T-helper 2 cell treated with Interferon-gamma antibody and Interleukin-4, amounts not matched to agents 5 μg/mL and 100 μg/mL, for 36 hours (primary cell): Measurements from ENCODE around the gene PTPRO.

Source experiments
- DNase-seq: peaks from one replicate; pipeline ENCODE4 v3.0.0; 2021; ENCODE audit warnings: low spot score
- H3K27ac Mint-ChIP-seq: one replicate; pipeline ENCODE4 v1.8.0; 2021; ENCODE audit warnings: mild to moderate bottlenecking, mixed read lengths
- H3K27me3 Mint-ChIP-seq: one replicate; pipeline ENCODE4 v1.8.0; 2021; ENCODE audit warnings: low read depth, mixed read lengths
- H3K36me3 Mint-ChIP-seq: one replicate; pipeline ENCODE4 v1.8.0; 2021; ENCODE audit warnings: low read depth, mixed read lengths
- H3K4me1 Mint-ChIP-seq: one replicate; pipeline ENCODE4 v1.8.0; 2021; ENCODE audit warnings: low read depth, mixed read lengths
- H3K4me3 Mint-ChIP-seq: one replicate; pipeline ENCODE4 v1.8.0; 2022; ENCODE audit warnings: mild to moderate bottlenecking, moderate library complexity, mixed read lengths
- H3K9me3 Mint-ChIP-seq: one replicate; pipeline ENCODE4 v1.8.0; 2021; ENCODE audit warnings: mixed read lengths

Gene PTPRO

GRCh38 chr12:15322164-15323061, at the start of gene PTPRO:
PTPRO (plus strand) TSS chr12:15322508.
- Mint-ChIP-seq H3K9me3 (no peaks in the 10 kb centered on the region), H3K4me1 (no peaks in the 10 kb centered on the region)

GRCh38 chr12:15273896-15274295, 48.4 kb upstream of the PTPRO start:
- H3K27ac Mint-ChIP-seq: no peak overlapping the region
- DNase-seq: no peak
- no peak overlapping the region for H3K4me3 Mint-ChIP-seq
- H3K9me3 Mint-ChIP-seq: no peaks in the 10 kb centered on the region
- peaks cover 6% of the 10 kb centered on the region for H3K27me3 Mint-ChIP-seq
- peaks cover 2% of the 10 kb centered on the region for H3K4me1 Mint-ChIP-seq
- no peaks in the 10 kb centered on the region for H3K36me3 Mint-ChIP-seq

More at GRCh38 chr12:15322164-15323061, at the start of gene PTPRO:
- Mint-ChIP-seq H3K27ac (no peak within 1 kb of the TSS), H3K4me3 (peak within 1 kb of the TSS; percentile 35), H3K27me3 (peaks cover 42% of the 10 kb centered on the region), H3K36me3 (no peaks in the 10 kb centered on the region)
- no peak for DNase-seq

DNA sequence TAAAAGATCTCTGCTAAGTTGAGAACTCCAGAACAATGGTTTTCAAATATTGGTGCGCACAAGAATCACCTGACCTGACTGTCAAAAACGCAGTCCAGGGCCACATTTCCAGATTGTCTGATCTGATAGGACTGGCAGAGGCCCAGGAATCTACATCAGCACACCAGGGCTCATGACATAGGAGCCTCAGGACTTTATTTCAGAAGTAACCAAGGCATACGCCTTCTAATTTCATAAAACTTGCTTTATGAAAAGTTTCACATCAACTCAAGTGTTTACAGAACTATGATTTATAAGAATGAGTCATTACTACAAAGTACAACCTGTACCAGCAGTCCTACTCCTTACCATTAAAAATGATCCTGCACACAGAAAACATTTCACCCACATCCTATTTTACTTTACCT, 47.7 kb upstream of the PTPRO start:
- Mint-ChIP-seq H3K27ac (no peak overlapping the region), H3K27me3 (peaks cover 7% of the 10 kb centered on the region), H3K9me3 (no peaks in the 10 kb centered on the region), H3K4me1 (peaks cover 5% of the 10 kb centered on the region), H3K4me3 (no peak overlapping the region), H3K36me3 (no peaks in the 10 kb centered on the region)
- no peak for DNase-seq

DNA sequence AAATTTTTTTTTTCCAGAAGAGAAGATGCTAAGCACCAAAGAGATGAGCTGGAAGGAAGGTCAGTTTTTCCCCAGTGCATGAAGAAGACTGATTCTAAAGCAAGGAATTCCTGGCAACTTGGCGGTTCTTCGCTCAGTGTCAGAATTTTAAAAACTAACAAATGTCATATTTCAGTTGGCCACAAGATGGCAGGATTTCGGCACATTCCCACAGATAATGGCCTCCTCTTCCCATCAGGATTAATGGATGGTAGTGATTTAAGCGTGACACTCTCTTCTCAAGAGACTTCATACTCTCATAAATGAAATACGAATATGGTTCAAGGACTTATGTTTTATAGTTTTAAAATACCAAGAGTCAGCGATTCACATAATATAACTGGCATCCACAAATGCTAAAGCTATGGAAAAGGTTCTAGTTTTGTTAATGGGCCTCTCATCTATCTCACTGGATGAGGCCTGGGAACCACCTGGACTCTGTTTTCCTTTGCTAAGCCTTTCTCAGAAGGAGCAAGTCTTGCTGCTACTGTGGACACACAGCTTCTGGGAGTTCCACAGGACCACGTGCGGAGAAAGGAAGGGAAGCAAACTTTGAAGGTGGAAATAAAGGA, 46.1 kb upstream of the PTPRO start:
- Mint-ChIP-seq H3K27me3 (peaks cover 8% of the 10 kb centered on the region), H3K27ac (no peak overlapping the region), H3K4me3 (no peak overlapping the region), H3K4me1 (peaks cover 5% of the 10 kb centered on the region), H3K9me3 (no peaks in the 10 kb centered on the region), H3K36me3 (no peaks in the 10 kb centered on the region)
- DNase-seq: no peak

- H3K27me3 Mint-ChIP-seq: peaks cover 10% of the 10 kb centered on the region
- peaks cover 5% of the 10 kb centered on the region for H3K4me1 Mint-ChIP-seq
- no peaks in the 10 kb centered on the region for H3K36me3 Mint-ChIP-seq
- no peak overlapping the region for H3K4me3 Mint-ChIP-seq
- no peak overlapping the region for H3K27ac Mint-ChIP-seq
- H3K9me3 Mint-ChIP-seq: no peaks in the 10 kb centered on the region
- no peak for DNase-seq
Observed at GRCh38 chr12:15278816-15279658, 43.3 kb upstream of the PTPRO start.

DNA sequence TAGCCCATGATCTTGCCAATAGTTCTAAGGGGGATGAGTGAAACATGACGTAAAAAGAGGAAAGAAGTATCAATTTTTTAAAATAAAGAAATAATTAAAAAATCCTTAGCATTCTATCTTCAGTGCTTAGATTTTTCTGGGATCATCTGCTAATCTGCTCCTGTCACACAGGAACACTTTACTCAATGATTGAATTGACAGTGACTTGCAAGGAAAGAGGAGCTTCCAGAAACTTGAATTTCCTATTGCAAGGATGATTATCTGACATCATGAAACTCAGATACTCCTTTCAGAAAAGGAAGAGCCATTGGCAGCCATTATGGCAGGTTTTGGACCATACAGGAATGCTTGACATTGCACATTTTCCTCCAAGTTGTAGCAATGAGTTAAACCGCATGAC, 41.4 kb upstream of the PTPRO start:
- H3K27me3 Mint-ChIP-seq: peaks cover 10% of the 10 kb centered on the region

GRCh38 chr12:15289192-15289591, 33.1 kb upstream of the PTPRO start:
- no peak overlapping the region for H3K4me3 Mint-ChIP-seq
- no peak overlapping the region for H3K27ac Mint-ChIP-seq
- no peaks in the 10 kb centered on the region for H3K36me3 Mint-ChIP-seq
- H3K9me3 Mint-ChIP-seq: no peaks in the 10 kb centered on the region
- H3K27me3 Mint-ChIP-seq: peaks cover 6% of the 10 kb centered on the region
- DNase-seq: no peak
- H3K4me1 Mint-ChIP-seq: peaks cover 4% of the 10 kb centered on the region

More for the DNA sequence above, 41.4 kb upstream of the PTPRO start:
- Mint-ChIP-seq H3K4me1 (peaks cover 5% of the 10 kb centered on the region), H3K36me3 (no peaks in the 10 kb centered on the region), H3K27ac (no peak overlapping the region), H3K4me3 (no peak overlapping the region), H3K9me3 (no peaks in the 10 kb centered on the region)
- DNase-seq: no peak

DNA sequence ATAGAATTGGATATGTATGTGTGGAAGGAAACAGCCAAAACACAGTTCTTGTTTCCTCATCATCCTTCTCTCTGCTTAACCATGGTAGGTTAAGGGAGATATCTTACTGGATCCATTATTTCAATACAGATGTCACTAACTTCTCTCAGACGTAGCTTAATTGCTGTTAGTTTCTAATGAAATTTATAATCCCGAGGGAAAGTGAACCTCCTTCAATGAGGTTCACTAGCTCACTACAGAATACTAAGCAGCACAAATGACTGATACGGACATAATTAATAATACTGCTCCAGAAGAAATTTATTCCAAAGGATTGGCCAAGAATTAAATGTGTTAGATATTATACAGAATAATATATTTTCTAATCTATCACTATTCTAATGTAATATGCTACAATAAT, 28.6 kb upstream of the PTPRO start:
- H3K9me3 Mint-ChIP-seq: no peaks in the 10 kb centered on the region

GRCh38 chr12:15299947-15300346, 22.4 kb upstream of the PTPRO start:
- no peak for DNase-seq
- Mint-ChIP-seq H3K9me3 (no peaks in the 10 kb centered on the region), H3K27ac (no peak overlapping the region), H3K4me3 (no peak overlapping the region), H3K27me3 (peaks cover 7% of the 10 kb centered on the region), H3K36me3 (no peaks in the 10 kb centered on the region), H3K4me1 (no peaks in the 10 kb centered on the region)

More for the DNA sequence above, 28.6 kb upstream of the PTPRO start:
- H3K36me3 Mint-ChIP-seq: no peaks in the 10 kb centered on the region
- no peak for DNase-seq
- H3K27ac Mint-ChIP-seq: no peak overlapping the region
- H3K4me3 Mint-ChIP-seq: no peak overlapping the region
- H3K4me1 Mint-ChIP-seq: peaks cover 4% of the 10 kb centered on the region
- H3K27me3 Mint-ChIP-seq: peaks cover 10% of the 10 kb centered on the region

DNA sequence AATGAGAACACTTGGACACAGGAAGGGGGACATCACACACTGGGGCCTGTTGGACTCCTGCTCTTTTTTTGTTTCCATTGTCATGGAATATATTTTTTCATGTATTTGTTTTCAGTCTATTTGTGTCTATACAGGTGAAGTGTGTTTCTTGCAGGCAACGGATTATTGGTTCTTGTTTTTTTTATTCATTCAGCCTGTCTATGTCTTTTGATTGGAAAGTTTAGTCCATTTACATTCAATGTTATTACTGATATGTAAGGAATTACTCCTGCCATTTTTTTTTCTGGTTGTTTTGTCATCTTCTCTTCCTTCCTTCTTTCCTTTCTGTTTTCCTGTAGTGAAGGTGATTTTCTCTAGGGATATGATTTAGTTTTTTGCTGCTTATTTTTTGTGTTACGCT, 18.0 kb upstream of the PTPRO start:
- Mint-ChIP-seq H3K4me3 (no peak overlapping the region), H3K27me3 (no peaks in the 10 kb centered on the region), H3K4me1 (no peaks in the 10 kb centered on the region), H3K9me3 (no peaks in the 10 kb centered on the region), H3K27ac (no peak overlapping the region), H3K36me3 (no peaks in the 10 kb centered on the region)
- no peak for DNase-seq

DNA sequence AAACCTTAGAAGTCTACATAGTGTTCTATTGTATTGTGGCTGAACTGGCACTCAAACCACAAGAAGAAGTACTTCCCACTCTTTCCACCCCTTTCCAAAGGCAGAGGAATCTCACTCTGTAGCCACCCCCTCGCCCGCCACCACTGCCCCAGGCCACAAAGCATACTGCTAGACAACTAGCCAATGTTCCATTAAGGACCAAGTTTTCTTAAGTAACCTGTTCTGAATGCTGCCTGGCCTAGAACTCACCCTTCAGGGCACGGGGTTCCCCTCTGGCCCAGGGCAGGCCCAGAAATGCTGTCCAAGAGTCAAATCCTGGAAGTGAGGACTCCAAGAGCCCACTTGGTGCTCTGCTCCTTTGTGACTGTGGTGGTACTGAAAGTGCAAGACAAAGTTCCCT, 15.7 kb upstream of the PTPRO start:
- no peak overlapping the region for H3K4me3 Mint-ChIP-seq
- H3K36me3 Mint-ChIP-seq: no peaks in the 10 kb centered on the region
- H3K27me3 Mint-ChIP-seq: peaks cover 2% of the 10 kb centered on the region
- no peaks in the 10 kb centered on the region for H3K4me1 Mint-ChIP-seq
- no peak for DNase-seq
- H3K9me3 Mint-ChIP-seq: no peaks in the 10 kb centered on the region
- no peak overlapping the region for H3K27ac Mint-ChIP-seq

GRCh38 chr12:15307079-15307478, 15.2 kb upstream of the PTPRO start:
- no peak for DNase-seq
- no peaks in the 10 kb centered on the region for H3K9me3 Mint-ChIP-seq
- H3K4me3 Mint-ChIP-seq: no peak overlapping the region
- no peak overlapping the region for H3K27ac Mint-ChIP-seq
- H3K4me1 Mint-ChIP-seq: no peaks in the 10 kb centered on the region
- H3K27me3 Mint-ChIP-seq: peaks cover 2% of the 10 kb centered on the region
- no peaks in the 10 kb centered on the region for H3K36me3 Mint-ChIP-seq

- Mint-ChIP-seq H3K4me3 (no peak overlapping the region), H3K9me3 (no peaks in the 10 kb centered on the region), H3K4me1 (no peaks in the 10 kb centered on the region), H3K36me3 (no peaks in the 10 kb centered on the region), H3K27ac (no peak overlapping the region), H3K27me3 (peaks cover 27% of the 10 kb centered on the region)
- no peak for DNase-seq
Observed at GRCh38 chr12:15318841-15319240, 3.5 kb upstream of the PTPRO start.

DNA sequence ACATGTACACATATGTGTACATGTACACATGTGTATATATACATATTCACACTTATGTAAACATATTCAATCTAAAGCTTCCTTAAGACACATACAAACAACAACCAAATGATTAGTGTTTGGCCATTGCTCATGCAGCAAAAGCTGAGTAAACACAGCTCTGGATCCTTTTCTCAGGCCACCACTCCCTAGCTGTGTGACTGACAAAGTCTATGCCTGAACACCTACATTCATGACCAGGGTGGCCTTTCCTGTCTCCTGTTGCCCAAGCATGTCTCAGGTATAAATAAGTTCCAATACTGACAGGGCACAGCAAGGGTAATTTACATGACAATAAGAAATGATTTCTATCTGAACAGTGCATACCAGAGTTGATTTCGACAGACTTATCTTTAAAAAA, 1.4 kb upstream of the PTPRO start:
- no peaks in the 10 kb centered on the region for H3K4me1 Mint-ChIP-seq
- no peak for DNase-seq
- H3K27ac Mint-ChIP-seq: no peak overlapping the region
- H3K9me3 Mint-ChIP-seq: no peaks in the 10 kb centered on the region
- H3K36me3 Mint-ChIP-seq: no peaks in the 10 kb centered on the region
- no peak overlapping the region for H3K4me3 Mint-ChIP-seq
- peaks cover 40% of the 10 kb centered on the region for H3K27me3 Mint-ChIP-seq
